GM18499 (cell line): Measurements from ENCODE around the gene PTPRT.

ENCODE experiments used
- ATAC-seq: cut with Tn5 transposase; IDR thresholded peaks from one replicate; pipeline ENCODE4 v1.9.1; 2021; ENCODE audit warnings: moderate number of reproducible peaks; ENCODE audit not compliant: insufficient read depth, unreplicated experiment

Gene PTPRT

DNA sequence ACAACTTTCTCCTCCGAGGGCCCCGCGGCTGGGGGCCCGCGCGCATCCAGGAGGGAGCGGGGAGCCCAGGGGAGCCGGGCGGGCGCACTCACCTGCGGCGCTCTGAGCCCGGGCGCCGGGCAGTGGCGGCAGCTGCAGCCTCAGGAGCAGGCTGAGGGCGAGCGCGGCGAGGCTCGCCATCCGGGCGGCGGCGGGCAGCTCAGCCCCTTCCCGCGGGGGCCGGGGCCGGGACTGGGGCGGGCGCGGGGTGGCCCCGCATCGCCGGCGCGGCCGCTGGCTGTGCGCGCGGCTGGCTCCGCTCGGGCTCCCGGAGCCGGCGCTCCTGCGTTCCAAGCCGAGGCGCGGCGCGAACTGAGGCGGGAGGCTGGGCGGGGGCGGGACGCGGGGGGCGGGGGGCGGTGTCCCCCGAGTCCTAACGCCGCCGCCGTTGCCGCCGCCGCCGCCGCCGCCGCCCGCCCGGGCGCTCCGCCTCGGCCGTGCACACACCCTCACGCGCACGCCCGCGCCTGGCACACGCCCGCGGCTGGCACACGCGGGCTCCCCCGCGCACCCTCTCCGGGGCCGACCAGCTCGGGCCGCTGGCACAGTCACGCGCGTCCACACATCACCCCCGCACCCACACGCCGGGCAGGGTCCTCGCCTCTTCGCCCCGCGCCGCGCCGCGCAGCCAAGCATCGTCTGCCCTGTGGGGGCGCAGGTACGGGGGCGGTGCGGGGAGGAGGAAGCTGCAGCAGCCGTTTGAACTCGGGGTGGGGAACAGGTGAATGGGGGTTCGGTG, at the start of gene PTPRT:
Gene PTPRT, minus strand, starts transcription at position 353 of the 778 bp plus-strand sequence. Its CDS starts 173 bp downstream, at position 180.
- no peak for ATAC-seq

DNA sequence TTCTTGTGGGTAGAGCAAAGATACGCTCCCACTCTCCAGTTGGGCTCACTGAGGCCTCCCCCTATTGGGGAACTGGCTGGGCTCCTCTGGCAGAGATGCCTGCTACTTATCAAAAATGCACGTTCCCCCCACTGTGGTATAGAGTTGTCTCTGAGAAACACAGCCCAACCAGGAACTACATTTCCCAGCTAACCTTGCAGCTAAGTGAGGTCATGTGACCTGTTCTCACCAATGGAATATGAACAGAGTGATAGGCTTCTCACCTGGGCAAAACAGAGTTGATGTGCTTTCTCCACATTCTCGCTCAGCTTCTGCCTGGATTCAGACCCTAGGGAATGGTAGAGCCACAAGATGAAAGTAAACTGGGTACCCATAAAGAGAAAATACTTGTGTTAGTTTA, 49.1 kb upstream of the PTPRT start:
- no peak for ATAC-seq

DNA sequence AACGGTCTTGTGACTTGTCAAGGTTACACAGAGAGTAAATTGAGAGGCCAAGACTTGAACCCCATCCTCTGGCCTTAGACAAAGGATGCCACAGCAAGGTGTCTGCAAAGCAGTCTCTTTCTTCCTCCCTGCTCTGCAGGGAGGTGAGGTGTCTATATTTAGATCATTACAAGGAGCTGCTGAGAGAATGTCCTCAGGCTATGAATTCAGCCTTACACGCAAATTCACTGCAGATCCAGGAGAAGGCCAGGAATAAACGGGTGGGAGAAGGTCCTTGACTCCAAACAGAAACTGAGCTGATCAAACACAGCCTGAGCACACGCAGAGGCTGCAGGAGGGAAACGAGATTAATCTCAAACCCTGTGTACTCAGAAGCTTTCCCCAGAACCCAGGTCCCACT, 48.6 kb upstream of the PTPRT start:
- no peak for ATAC-seq

DNA sequence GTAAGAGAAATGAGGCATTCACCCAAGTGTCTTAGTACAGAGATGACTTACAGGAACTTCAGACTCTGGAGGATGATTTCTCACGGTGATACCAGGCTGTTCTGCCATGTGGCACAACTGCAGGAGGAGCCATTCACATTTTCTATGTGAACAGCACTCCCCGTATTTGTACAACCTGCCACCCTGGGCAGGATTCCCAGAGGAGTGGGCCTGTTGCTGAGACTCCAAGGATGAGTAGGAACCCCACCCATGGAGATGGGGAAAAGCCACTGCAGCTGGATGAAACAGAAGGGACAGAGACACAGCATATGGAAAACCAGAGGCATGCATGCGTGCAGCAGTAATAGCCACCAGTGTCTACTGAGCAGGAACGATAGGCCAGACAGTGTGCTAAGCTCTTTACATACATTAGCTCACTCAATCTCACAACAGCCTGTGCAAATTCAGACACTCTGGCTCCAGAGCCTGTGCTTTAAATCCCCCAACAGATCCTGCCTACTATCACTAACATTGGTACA, 48.0 kb upstream of the PTPRT start:
- no peak for ATAC-seq

DNA sequence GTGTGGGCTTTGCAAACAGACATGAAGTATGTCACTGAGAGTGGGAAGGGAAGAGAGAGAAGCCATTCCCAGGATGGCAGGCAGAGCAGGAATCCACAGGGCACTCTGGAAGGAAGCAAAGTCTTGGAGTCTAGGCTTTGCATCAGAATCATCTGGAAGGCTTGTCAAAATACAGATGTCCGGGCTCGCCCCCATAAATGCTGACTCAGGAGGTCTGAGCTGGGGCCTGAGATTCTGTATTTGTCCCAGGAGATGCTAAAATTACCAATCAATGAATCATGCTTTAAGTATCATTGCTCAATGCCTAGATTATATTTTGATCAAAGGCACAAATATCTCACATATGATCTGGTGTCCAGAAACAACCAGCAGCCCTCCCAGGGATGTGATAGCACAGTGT, 46.3 kb upstream of the PTPRT start:
- no peak for ATAC-seq

DNA sequence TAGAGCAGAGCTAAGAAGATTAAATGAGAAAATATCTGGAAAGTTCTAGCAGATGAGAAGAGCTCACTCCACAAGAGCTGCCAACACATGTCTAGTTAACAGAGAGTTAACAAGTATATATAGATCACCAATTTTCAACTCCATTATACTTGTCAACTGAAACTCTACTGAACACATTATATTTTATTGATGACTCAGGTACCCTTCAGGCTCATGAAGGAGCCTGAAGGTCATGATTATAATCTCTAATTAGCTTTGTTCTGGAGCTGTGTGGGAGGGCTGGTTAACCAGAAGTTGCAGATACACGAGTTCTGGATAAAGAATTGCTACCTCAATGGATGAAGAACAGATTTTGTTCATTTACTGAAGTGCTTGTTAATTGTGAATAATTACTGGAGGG, 42.1 kb upstream of the PTPRT start:
- no peak for ATAC-seq

DNA sequence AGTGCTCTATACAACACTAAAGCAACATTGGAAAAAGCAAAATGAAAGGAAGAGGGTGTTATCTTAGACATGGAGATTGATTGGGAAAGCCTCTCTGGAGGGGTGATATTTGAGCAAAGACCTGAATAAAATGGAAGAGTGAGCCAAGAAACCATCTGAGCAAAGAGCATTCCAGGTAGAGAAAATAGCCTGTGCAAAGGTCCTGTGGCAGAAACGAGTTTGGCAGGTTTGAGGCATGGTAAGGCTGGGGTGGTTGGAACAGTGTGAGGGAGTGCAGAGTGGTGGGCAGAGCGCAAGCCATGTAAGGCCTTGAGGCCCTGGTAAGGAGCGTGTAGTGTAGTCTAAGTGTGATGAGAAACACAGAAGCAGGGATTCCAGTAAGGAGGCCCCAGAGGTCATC, 40.0 kb upstream of the PTPRT start:
- no peak for ATAC-seq

DNA sequence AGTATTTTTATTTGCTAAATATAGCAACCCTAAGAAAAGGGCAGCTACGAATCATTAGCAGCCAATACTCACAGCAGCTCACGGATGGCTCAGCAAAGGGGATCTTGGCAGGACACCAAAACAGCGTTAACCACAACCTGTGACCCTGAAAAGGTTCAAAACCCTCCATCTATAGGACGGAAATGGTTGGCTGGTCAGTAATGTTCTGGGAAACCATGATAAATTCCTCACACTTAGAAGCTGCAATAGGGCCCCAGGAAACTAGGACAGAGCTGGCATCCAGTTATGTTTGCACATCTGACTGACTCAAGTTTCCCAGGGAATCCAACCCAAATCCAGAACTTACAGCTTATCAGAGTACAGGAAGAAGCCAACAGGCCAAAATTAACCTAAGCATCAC, 30.9 kb upstream of the PTPRT start:
- no peak for ATAC-seq

DNA sequence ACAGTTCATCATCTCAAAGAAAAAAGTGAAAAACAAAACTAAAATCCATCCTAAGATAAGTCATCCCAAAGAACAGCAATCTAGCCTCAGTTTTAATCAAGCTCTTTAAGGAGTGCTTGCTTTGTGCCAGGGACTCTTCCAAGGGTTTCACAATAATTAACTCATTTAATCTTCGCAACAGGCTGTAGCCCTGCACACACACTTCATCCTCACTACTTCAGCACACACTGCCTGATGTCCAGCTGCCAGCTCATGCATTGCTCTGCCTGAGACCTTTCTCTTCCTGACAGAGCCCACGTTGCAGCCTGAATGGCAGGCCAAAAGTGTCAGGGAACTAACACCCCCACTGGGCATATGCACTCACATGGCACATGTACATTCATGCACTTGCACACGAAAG, 21.2 kb upstream of the PTPRT start:
- ATAC-seq, result no peak

DNA sequence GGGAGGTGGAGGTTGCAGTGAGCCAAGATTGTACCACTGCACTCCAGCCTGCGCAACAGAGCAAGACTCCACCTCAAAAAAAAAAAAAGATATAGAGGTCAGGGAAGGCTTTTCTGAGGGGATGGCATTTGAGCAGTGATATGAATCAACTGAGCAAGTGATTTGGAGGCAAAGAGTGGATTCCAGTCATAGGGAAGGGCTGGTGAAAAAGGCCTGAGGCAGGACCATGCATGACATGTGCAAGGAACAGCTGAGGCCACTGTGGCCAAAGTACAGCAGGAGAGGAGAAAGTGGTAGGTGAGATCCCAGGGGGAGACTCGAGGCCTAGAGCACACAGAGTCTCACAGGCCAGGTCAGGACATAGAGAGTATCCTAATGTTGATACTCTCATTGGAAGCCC, 20.1 kb upstream of the PTPRT start:
- ATAC-seq, result no peak

DNA sequence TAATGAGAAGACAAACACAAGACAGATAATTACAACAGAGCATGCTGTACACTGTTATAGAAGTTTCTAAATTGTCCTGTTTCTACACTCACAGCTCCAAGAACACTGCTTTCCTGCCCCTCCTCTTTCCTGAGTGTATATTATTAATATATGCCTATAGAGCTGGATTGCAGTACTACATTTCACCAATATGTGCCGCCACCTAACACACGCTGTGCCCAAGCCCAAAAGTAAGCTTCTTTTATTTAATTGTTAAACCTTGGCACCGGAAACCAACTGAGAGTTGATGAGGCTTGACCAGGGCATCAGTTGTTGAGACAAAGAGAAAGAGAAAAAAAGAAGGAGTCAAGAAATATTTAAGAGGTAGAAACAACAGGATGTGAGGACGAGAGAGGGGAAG, 16.0 kb upstream of the PTPRT start:
- no peak for ATAC-seq

DNA sequence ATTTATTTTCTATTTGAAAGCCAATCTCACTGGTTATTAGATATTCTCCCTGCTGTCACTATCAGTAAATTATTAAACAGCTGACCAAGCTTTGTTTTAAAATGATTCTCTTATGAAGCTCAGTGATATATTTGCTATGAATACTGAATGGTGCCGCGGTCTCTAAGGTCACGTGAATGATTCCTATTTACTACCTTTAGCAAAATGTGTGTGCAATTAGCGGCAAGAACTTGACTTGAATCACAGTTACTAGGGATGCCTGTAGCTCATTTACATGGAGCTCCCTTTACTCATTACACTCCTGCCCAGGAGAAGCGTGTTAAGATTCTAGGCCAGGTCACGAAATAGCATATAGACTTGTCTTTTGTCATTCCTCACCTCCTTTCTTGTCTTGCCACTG, 12.4 kb upstream of the PTPRT start:
- ATAC-seq, result no peak

DNA sequence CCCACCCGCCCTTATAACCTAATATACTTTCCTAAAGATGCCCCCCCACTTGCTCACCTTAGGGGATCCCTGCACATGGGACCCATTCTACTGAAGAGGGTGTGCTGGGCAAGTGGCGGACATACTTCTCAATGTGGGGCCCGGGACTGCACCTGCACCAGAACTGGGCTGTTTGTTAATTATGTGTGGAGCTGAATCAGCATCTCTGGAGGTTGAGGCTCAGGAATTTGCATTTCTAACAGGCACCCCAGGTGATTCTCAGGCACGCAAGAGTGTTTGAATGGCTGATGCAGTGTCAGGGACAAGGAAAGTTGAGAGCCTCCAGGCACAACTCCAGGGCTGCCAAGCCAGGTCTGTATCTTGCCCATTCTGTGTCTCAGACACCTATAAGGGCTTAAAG, 8.9 kb upstream of the PTPRT start:
- no peak for ATAC-seq

DNA sequence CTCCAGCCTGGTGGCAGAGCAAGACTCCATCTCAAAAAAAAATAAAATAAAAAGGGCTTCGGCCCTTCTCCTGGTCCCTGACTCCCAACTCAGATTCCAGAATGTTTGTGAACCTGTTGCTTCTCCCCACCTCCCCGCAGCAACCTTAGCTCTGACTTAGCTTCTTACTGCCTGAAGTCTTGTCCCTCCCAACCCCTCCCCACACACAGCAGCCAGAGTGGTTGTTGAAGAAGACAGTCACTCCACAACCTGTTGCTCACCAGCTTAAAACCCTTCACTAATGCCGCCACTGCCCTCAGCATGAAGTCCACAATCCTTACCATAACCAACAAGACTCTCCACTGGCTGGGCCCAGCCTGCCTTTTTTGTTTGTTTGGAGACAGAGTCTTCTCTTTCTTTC, 6.5 kb upstream of the PTPRT start:
- ATAC-seq, result no peak

DNA sequence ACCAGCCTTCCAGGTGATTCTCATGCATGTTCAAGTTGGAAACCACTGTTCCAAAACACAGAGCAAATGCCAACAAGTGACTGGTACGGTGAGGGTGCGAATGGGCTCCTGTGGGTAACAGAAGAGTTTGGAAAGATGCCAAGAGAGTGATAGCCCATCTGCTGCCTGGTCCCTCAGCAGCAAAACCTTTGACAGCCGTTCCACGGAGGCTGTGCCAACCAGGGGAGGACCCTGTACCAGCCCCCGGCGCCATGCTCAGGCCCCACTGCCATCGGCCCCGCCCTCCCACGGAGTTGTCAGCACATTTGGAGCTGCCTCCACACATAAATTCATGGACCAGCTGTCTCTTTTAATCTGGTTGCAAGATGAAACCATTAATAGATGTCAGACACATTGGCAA, 4.4 kb upstream of the PTPRT start:
- no peak for ATAC-seq

DNA sequence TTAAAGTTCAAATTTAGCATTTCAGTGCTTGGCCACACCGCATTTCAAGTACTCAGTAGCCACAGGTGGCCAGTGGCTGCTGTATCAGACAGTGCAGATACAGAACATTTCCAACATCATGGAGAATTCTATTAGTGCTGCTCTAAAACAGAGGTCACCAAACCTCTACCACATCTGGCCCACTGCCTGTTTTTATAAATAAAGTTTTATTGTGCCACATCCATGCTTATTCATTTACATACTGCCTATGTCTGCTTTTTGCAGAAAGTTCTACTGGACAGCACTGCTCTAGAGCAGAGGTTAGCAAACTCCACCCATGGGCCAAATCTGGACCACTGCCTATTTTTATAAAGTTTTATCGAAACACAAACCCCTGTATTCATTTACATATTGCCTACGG, 3.7 kb upstream of the PTPRT start:
- no peak for ATAC-seq

DNA sequence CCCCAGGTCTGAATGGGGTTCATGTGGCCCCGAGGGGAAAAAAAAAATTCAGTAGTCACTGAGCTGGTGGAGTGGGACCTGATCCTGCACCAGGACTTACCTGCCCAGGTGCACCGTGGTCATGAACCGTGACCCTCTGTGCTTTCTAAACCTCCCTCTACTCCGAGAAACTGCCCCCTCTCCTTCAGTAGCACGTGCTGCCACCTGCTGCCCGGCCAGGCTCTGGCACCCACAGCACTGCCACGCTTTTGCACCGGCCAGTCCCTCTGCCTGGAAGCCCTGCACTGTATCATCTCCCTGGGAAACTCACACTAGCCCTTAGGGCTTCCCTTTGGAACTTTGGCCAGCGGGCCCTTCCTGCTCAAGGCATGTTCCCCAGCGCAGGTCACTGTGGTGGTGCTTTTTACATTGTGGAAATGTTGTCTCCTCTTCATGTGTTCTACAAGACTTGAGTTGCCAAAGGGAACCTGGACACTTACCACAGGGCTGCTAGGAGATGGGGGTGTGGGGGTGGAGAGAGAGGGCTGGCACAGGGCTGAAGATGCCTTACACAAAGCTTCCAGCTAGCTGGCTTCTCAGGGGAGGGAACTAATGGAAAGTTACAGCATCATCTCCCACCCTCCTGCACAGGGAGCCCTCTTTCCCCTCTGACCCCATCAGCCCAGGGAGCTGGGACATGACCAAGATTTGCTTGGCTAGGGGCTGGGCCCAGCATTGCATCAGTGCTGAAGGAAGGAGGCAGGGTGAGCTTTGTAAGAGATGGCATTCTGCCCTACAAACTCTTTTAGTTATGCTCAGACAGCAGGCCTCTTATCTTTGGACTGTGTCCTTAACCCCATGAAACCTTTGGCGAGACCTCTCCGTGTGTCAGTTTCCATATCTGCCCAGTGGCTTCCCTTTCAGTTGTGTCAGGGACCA, 2.5 kb upstream of the PTPRT start:
- ATAC-seq, result no peak

DNA sequence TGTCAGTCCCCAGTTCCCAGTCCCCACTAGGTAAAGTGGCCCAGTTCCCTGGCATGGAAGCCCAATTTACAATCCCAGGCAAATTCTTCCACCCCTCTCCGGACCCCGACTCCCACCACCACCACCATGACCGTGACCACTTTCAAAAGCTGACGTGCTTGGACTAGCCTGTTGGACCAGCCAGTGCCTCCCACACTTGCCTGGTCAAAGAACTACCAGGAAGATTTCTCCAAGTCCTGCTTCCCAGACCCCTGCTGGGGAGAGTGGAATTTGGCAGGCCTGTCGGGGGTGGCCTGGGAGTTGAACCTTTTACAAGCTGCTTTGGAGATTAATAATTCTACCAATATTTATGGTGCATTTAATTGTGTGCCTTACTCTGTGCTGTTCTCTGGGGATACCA, 1.4 kb upstream of the PTPRT start:
- ATAC-seq, result no peak

DNA sequence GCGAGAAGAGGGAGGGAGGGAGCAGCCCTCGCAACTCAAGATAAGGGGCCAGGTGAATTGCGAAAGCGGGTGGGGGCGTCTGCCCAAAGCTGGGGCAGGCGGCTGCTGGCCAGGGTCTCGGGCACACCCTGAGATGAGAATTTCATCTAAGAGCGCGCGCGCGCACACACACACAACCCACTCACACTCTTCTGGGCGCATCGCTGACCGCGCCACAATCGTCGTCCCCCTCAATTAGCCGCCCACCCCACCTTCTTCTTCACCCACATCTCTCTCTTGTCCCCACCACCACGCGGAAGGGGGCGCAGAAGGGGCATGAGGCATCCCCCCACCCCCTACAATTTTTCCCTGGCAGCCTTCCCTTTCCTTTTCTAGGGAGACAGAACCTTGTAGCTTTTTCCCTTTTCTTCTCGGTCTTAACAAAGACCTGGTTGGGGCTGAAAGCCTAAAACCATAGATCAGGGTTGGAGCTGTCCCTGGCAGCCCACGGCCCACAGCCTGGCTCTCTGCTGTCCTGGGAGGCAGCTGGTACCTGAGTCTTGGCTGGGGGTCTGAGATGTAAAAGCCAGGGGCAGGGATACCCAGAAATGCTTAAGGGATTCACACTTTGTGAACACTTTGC, 737 bp upstream of the PTPRT start:
- ATAC-seq, result no peak

DNA sequence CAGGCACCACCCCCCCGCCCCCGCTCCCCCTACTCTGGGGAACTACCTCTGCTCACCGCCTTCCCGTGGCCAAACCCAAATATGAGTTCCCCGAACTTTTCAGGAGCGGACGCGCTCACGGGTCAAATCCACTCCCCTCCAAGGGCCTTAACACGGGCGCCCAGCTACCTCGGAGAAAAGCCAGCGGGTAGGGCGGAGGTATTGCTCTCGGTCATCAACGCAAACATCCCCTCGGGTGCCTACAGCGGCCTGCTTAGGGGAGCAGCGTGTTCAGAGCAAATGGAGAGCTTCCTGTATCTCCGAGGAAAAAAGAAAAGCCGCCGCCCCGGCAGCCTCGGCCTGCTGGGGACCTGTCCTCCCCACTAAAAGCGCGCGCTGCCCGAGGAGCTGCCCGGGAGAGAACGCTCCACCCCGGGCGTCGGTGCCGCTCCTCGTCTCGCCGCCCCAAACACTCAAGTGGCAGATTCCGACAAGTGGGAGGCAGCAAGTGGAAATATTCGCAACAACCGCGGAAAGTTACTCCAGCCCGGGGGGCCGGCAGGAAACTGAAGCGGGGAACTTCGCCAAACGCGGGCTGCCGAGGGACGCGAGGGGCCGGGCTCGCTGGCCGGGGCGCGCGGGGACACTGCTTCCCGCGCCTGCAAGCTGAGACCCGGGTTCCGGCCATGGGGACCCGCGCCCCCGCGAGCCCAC, 699 bp downstream of the PTPRT start:
- ATAC-seq, result no peak
